Mammary epithelial cell (primary cell): ENCODE results near the gene PDCD6IP.

Source experiments
- EZH2 ChIP-seq: IDR thresholded peaks from 2 replicates; pipeline ENCODE4 v1.6.1; 2012; ENCODE audit warnings: low read length, inconsistent platforms, borderline replicate concordance
- TF ChIP-seq, protein P1 (sequence below), 2 donors: IDR thresholded peaks in 1 of 2; conservative IDR thresholded peaks in 1 of 2; 2 replicates each; pipeline ENCODE4 v1.5.1; 2011 to 2012; ENCODE audit warnings: inconsistent platforms in 2 of 2, low read length in 2 of 2, mild to moderate bottlenecking in 2 of 2, control low read depth in 1 of 2, low read depth in 1 of 2; ENCODE audit not compliant: insufficient read depth in 1 of 2; ENCODE audit errors: extremely low read depth in 1 of 2

DNA sequence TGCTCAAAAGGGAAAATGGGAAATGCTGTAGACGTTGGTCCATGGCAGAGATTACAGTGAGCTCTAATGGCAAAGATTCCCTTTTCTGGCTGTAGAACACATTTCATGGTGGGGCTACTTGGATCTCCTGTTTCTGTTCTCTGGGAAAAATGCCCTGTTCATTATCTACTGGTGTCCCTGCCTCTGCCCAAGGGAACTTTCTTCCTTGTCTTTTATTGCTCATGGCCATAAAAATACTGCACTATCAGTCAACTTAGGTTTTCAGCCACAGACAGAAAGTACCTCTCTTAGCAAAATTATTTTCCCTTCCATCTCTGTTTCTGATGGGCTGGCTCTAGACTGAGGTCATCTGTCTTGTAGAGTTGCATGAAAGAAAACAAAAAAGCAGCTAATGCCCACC is 98.9 kb downstream of the PDCD6IP start:
- TF ChIP-seq, protein P1, sequence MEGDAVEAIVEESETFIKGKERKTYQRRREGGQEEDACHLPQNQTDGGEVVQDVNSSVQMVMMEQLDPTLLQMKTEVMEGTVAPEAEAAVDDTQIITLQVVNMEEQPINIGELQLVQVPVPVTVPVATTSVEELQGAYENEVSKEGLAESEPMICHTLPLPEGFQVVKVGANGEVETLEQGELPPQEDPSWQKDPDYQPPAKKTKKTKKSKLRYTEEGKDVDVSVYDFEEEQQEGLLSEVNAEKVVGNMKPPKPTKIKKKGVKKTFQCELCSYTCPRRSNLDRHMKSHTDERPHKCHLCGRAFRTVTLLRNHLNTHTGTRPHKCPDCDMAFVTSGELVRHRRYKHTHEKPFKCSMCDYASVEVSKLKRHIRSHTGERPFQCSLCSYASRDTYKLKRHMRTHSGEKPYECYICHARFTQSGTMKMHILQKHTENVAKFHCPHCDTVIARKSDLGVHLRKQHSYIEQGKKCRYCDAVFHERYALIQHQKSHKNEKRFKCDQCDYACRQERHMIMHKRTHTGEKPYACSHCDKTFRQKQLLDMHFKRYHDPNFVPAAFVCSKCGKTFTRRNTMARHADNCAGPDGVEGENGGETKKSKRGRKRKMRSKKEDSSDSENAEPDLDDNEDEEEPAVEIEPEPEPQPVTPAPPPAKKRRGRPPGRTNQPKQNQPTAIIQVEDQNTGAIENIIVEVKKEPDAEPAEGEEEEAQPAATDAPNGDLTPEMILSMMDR (conservative IDR thresholded peaks at IDR 0.05 in 1 of 2, IDR thresholded peaks at IDR 0.05 in 1 of 2; ENCODE audit: extremely low read depth in 1 of 2, insufficient read depth in 1 of 2, low read depth in 1 of 2, low read length in 2 of 2), result no peak
- TF ChIP-seq EZH2, result no peak
